ENCODE results near the gene CLEC18A. TPM values are rescaled to one million over a fixed set of nuclear protein-coding genes. Genes with fewer than 3 reads are reported as not detected.

Gene CLEC18A
- total RNA-seq, 1 experiment from 2014 or later = 0.46 TPM

DNA sequence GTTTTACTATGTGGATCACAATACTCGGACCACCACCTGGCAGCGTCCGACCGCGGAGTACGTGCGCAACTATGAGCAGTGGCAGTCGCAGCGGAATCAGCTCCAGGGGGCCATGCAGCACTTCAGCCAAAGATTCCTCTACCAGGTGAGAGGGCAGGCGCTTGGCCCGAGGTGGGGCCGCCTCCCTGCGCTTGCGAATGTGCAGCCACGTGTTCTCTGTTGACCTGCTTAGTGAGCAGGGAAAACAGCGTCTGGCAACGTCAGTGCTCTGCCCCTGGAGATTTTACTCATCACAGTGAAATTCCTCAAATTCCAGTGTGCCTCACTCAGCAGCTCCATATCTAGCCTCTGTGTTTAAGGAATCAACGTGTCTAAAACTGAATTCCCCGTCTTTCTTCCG lies 33.4 kb upstream of the CLEC18A start:
- ChIA-PET CTCF (no interaction called here), POLR2A (no interaction called here)
- H3K27ac ChIP-seq (ENCODE audit: low read length) = no peak overlapping the region

DNA sequence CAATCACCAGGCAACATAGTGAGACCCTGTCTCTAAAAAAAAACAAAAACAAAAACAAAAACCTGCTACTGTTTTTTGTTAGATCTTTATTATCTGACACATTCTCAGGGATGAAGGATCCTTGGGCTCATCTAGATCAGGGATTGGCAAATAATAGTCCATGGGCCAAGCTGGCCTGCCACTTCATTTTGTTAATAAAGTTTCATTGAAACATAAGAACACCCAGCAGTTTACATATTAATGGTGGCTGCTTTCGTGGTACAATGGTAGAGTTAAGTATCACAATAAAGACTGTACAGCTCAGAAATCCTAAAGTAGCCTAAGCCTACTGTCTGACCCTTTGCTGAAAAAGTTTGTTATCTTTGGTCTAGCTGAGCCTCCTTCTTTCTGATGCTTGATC lies 32.9 kb upstream of the CLEC18A start:
- BruUV-seq (replicated peaks) = no TSS peak
- ATAC-seq (no peak), DNase-seq (ENCODE audit: low read depth, low spot score) (no peak)
- Histone ChIP-seq H3K27me3 (ENCODE audit: control insufficient read depth, insufficient read depth, low read length) (no peaks in the 10 kb centered on the region), H3K4me3 (ENCODE audit: low read depth in 2 of 2, low read length in 2 of 2) (no peak overlapping the region), H3K9me3 (ENCODE audit: control insufficient read depth, insufficient read depth, low read depth, low read length) (no peaks in the 10 kb centered on the region), H3K27ac (ENCODE audit: low read length) (no peak overlapping the region), H3K36me3 (ENCODE audit: control insufficient read depth, insufficient read depth, low read length) (no peaks in the 10 kb centered on the region), H3K4me1 (ENCODE audit: control insufficient read depth, insufficient read depth, low read length) (peaks cover 7% of the 10 kb centered on the region)
- in situ Hi-C loops (cut with HindIII; ENCODE audit: low pct_unique_long_range_greater_than_20kb, low sequenced_read_pairs) = no loop called here
- POLR2A ChIA-PET = no interaction called here
- CTCF ChIA-PET = no interaction called here
- intact Hi-C loops (cut with micrococcal nuclease; ENCODE audit: unreplicated experiment) = no loop called here
- TF ChIP-seq TCF7L2 (IDR thresholded peaks at IDR 0.05; ENCODE audit: low read depth, low read length) (no peak), POLR2AphosphoS5 (IDR thresholded peaks at IDR 0.05; ENCODE audit: low read depth, low read length) (no peak), SIN3A (IDR thresholded peaks at IDR 0.05; ENCODE audit: borderline replicate concordance, insufficient read depth, low read depth, low read length) (no peak)
- TF ChIP-seq, protein P1, sequence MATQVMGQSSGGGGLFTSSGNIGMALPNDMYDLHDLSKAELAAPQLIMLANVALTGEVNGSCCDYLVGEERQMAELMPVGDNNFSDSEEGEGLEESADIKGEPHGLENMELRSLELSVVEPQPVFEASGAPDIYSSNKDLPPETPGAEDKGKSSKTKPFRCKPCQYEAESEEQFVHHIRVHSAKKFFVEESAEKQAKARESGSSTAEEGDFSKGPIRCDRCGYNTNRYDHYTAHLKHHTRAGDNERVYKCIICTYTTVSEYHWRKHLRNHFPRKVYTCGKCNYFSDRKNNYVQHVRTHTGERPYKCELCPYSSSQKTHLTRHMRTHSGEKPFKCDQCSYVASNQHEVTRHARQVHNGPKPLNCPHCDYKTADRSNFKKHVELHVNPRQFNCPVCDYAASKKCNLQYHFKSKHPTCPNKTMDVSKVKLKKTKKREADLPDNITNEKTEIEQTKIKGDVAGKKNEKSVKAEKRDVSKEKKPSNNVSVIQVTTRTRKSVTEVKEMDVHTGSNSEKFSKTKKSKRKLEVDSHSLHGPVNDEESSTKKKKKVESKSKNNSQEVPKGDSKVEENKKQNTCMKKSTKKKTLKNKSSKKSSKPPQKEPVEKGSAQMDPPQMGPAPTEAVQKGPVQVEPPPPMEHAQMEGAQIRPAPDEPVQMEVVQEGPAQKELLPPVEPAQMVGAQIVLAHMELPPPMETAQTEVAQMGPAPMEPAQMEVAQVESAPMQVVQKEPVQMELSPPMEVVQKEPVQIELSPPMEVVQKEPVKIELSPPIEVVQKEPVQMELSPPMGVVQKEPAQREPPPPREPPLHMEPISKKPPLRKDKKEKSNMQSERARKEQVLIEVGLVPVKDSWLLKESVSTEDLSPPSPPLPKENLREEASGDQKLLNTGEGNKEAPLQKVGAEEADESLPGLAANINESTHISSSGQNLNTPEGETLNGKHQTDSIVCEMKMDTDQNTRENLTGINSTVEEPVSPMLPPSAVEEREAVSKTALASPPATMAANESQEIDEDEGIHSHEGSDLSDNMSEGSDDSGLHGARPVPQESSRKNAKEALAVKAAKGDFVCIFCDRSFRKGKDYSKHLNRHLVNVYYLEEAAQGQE (IDR thresholded peaks at IDR 0.05; ENCODE audit: insufficient read depth in 1 of 2, low read depth in 2 of 2, low read length in 1 of 2) = no peak
- TF ChIP-seq, protein P2, sequence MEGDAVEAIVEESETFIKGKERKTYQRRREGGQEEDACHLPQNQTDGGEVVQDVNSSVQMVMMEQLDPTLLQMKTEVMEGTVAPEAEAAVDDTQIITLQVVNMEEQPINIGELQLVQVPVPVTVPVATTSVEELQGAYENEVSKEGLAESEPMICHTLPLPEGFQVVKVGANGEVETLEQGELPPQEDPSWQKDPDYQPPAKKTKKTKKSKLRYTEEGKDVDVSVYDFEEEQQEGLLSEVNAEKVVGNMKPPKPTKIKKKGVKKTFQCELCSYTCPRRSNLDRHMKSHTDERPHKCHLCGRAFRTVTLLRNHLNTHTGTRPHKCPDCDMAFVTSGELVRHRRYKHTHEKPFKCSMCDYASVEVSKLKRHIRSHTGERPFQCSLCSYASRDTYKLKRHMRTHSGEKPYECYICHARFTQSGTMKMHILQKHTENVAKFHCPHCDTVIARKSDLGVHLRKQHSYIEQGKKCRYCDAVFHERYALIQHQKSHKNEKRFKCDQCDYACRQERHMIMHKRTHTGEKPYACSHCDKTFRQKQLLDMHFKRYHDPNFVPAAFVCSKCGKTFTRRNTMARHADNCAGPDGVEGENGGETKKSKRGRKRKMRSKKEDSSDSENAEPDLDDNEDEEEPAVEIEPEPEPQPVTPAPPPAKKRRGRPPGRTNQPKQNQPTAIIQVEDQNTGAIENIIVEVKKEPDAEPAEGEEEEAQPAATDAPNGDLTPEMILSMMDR (IDR thresholded peaks at IDR 0.05) = no peak

More for the DNA sequence above, 33.4 kb upstream of the CLEC18A start:
- in situ Hi-C loops (cut with HindIII; ENCODE audit: low pct_unique_long_range_greater_than_20kb, low sequenced_read_pairs) = no loop called here
- H3K36me3 ChIP-seq (ENCODE audit: control insufficient read depth, insufficient read depth, low read length) = no peaks in the 10 kb centered on the region
- TF ChIP-seq POLR2AphosphoS5 (IDR thresholded peaks at IDR 0.05; ENCODE audit: low read depth, low read length) = no peak
- TF ChIP-seq TCF7L2 (IDR thresholded peaks at IDR 0.05; ENCODE audit: low read depth, low read length) = no peak
- TF ChIP-seq SIN3A (IDR thresholded peaks at IDR 0.05; ENCODE audit: borderline replicate concordance, insufficient read depth, low read depth, low read length) = no peak
- TF ChIP-seq, protein P1 (IDR thresholded peaks at IDR 0.05; ENCODE audit: insufficient read depth in 1 of 2, low read depth in 2 of 2, low read length in 1 of 2) = no peak
- TF ChIP-seq, protein P2 (IDR thresholded peaks at IDR 0.05) = no peak
- H3K4me1 ChIP-seq (ENCODE audit: control insufficient read depth, insufficient read depth, low read length) = peaks cover 7% of the 10 kb centered on the region
- DNase-seq (ENCODE audit: low read depth, low spot score) (no peak), ATAC-seq (peak; percentile 86)
- intact Hi-C loops (cut with micrococcal nuclease; ENCODE audit: unreplicated experiment) = no loop called here
- H3K4me3 ChIP-seq (ENCODE audit: low read depth in 2 of 2, low read length in 2 of 2) = no peak overlapping the region
- H3K27me3 ChIP-seq (ENCODE audit: control insufficient read depth, insufficient read depth, low read length) = no peaks in the 10 kb centered on the region
- no peaks in the 10 kb centered on the region for H3K9me3 ChIP-seq (ENCODE audit: control insufficient read depth, insufficient read depth, low read depth, low read length)
- BruUV-seq (replicated peaks) = no TSS peak
